Stimulated activated CD4-positive, alpha-beta T cell treated with anti-CD3 and anti-CD28 coated beads, Interleukin-12 subunit alpha, Interleukin-12 subunit beta, amount 100 ng/mL, for 48 hours (primary cell): ENCODE data around the gene CST11.

Experiments used
- DNase-seq, 3 donors: peaks; one replicate each; pipeline ENCODE4 v3.0.0-alpha.2; 2020; ENCODE audit warnings: low read depth in 2 of 3, low spot score in 1 of 3

CST11 gene

DNA sequence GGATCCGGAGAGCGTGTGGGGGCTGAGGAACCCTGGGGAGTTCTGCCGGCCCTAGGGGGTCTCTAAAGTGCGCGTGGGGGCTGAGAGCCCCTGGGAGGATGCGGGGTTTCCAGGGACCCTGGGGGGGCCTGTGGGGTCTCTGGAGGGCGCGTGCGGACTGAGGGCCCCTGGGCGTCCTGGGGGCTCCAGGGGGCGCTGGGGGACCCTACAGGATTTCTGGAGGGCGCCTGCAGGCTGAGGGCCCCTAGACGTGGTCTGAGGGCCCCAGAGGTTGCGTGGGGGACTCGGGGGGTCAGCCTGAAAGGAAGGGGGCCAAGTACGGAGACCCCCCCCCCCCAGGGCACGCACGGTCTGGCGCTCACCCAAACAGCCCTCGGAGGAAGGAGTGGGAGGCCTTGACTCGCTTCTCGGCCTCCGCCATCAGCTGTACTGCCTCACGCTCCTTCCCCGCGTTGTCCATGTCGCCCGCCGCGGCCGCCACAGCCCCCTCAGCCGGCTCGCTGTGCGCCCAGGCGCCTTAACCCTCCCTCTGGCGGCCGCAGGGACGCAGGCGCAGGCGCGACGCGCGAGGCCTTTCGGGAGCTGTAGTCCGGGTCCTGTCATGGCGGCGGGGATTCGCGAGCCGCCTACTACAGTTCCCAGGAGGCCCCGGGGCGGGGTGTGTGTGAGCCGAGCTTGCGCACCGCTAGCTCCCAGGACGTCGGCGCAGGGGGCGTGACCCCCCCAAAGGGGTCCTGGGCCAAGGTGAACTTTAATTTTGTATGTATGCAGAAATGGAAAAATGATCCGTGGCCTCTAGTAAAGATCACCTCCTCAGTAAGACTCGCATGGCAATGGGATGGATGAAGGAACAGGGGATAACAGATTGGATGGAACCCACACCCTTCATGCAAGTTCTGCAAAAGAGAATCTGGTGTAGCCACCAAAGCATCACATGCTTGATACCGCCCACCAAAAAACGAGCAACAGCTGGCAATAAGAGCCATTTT, 31.4 kb downstream of the CST11 start, which contains the start of gene NAPB:
Gene NAPB, minus strand, starts transcription at position 546 of the 989 bp plus-strand sequence. Its CDS starts 86 bp downstream, at position 460.
- DNase-seq: peak; percentile 83 to 90 (median 84)

GRCh38 chr20:23419995-23420901, 32.4 kb downstream of the CST11 start:
- peak in 1 of 3 donors; percentile 34 for DNase-seq

GRCh38 chr20:23419657-23419994, 33.0 kb downstream of the CST11 start:
- DNase-seq: no peak

- DNase-seq: no peak
These were observed 34.8 kb downstream of the CST11 start for GRCh38 chr20:23417861-23418260.

DNA sequence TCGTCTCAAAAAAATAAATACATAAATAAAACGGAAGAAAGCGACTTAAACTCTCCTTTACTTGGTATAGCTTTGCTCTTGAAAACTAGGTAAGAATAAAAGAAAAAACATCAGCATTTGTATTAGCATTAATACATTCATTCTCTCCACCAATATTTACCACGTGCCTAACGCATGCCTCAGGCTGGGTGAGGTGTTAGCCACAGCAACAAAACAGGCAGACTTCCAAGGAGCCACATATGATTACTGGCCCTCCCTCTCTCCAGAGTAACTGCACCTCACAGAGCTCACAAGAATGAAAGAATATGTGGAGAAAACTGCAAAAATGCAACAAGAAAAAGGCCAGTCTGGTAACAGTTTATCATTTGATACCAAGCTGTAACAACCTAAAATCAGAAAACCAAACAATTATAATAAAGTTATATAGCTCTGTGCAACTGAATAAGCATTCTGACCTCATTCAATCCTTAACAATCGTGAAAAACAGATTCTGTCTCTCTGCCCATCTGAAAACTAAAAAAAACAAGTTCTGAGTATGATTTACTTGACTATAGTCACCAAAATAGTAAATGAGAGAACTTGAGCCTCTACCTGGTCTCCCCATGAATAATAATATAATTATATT, 36.6 kb downstream of the CST11 start:
- no peak for DNase-seq

- DNase-seq: no peak
These were observed 37.1 kb downstream of the CST11 start for GRCh38 chr20:23415555-23415954.

DNA sequence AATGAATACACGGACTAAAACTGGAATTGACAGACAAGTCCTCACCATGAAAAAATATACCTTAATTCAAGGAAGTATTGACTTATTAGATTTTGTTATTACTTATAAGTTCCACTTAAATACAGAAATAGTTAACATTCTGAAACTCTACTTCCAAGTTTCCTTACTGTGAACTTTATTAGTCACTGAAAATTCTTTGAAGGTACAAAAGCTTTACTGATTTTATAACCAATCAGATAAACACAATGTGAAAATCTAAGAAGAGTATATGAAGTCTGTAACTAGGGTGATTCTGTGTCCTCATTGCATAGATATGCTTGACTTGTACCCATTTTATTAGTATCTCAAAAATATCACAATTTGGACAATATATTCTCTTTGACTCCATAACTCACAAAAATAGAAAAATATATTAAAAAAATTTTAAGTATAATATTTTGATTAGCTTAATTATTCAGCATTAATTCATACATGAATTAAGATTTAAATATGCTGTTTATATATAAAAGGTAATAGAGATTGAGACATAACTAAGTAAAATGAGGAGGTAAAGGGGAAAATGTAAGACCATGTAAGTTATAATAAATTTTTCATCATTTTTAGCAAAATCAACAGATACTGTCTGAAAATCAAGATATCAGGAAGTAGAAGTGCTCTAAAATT, 38.0 kb downstream of the CST11 start:
- no peak for DNase-seq

GRCh38 chr20:23413862-23414422, 38.7 kb downstream of the CST11 start:
- DNase-seq: no peak

- DNase-seq: no peak
These were observed 40.6 kb downstream of the CST11 start for GRCh38 chr20:23412026-23412425.

GRCh38 chr20:23410916-23411695, 41.6 kb downstream of the CST11 start:
- no peak for DNase-seq

DNA sequence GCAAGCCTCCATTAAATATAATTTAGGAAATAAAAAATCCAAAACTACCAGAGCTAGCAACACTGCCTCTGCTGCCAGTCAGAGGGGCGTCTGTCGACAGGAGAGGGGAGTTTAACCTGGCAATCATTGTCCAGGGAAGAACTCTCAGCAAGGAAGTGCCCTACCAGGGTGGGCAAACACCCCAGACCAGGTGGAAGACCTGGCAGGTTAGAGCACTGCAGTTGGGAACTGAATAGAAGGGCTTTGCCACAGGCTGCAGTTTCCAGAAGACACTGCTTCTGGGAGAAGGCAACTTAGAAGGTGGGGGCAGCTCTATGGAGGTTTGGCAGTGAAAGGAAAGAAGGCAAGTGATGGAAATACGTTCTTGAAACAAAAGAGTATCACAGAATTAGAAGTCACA, 42.9 kb downstream of the CST11 start:
- DNase-seq: no peak

- no peak for DNase-seq
These were observed 43.7 kb downstream of the CST11 start for GRCh38 chr20:23408957-23409356.

DNA sequence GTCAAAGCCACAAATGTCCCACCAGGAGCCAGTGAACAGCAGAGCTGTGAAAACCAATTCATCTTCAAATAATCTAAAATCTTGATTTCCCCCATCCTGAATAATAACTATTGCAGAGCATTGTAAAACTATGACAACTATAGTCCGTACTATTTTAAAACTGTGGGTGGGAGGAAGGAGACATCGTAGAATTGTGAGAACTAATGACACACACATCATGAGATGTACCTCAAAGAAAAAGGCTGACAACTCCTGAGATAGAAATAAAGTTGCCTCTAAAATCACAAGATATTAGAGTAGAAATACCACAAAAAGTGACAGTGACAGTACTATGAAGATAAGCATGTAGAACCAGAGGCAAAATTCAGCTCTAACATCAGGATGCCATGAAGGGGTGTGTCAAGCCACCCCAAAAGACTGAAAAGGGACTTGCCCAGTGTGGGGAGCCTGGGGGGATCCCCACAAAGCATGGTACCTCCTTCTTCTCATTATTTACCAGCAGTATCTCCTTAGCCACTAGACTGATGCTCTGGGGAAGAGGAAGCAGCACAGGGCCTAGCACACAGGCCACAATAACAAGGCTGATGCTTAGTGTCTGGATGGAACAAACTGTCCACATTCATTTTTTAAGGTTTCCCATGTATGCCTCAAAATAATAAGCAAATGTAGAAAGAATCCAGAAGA, 44.8 kb downstream of the CST11 start:
- DNase-seq: no peak

- no peak for DNase-seq
These were observed 45.8 kb downstream of the CST11 start for GRCh38 chr20:23406880-23407279.

GRCh38 chr20:23404196-23404595, 48.5 kb downstream of the CST11 start:
- no peak for DNase-seq

DNA sequence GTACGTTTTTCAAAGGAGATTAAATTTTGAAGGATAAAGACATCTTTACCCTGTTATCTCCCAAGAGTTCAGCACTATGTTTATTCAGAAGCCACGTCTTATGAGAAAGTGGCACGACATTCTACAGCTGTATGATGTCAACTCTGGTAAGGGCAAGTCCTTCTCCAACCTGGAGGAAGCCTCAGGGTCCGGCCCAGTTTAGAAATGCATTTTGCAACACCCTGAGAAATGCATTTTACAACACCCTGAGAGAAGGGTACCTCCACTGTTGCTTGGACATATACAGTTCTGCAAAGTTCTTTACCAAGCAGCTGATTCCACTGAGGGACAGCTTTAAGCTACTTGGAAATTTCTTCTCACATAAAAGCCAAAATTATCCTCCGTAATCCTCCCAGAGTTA, 48.9 kb downstream of the CST11 start:
- no peak for DNase-seq

GRCh38 chr20:23401051-23401450, 51.6 kb downstream of the CST11 start:
- no peak for DNase-seq
